GM18858 (cell line): Measurements from ENCODE around the gene CGB3.

Experiments
- ATAC-seq: cut with Tn5 transposase; IDR thresholded peaks from one replicate; pipeline ENCODE4 v1.9.1; 2021; ENCODE audit not compliant: unreplicated experiment

CGB3 gene

GRCh38 chr19:48989701-48990291 lies 34.3 kb downstream of the CGB3 start:
- ATAC-seq: no peak

GRCh38 chr19:48988860-48989259 lies 35.3 kb downstream of the CGB3 start:
- no peak for ATAC-seq

GRCh38 chr19:48988286-48988685 lies 35.8 kb downstream of the CGB3 start:
- ATAC-seq: no peak

GRCh38 chr19:48987323-48987722 lies 36.8 kb downstream of the CGB3 start:
- no peak for ATAC-seq

GRCh38 chr19:48986211-48986610 lies 37.9 kb downstream of the CGB3 start:
- no peak for ATAC-seq

GRCh38 chr19:48985711-48986110 lies 38.4 kb downstream of the CGB3 start:
- ATAC-seq: no peak

GRCh38 chr19:48982280-48982679 lies 41.9 kb downstream of the CGB3 start:
- no peak for ATAC-seq

GRCh38 chr19:48977061-48977460 lies 47.1 kb downstream of the CGB3 start:
- ATAC-seq: no peak

- ATAC-seq: no peak
These were observed 47.9 kb downstream of the CGB3 start for GRCh38 chr19:48975947-48976847.
